HCT116 (cell line): ENCODE results near the gene HEXD. TPM values are rescaled to one million over a fixed set of nuclear protein-coding genes. Genes with fewer than 3 reads are reported as not detected.
"Not testable (repeated sequence)": the region's sequence is repeated elsewhere in the genome, so short reads cannot be mapped to it uniquely, and the experiment has no call there.

Experiments used
- ATAC-seq: fragments of 200-7000 bp; cut with Tn5 transposase; 2 replicates; pipeline ENCODE4 v1.9.1; 2020; ENCODE audit warnings: mild to moderate bottlenecking, moderate library complexity
- BruUV-seq: library from RNA; stranded (reverse); fragments of 400-500 nt; replicated peaks from 2 replicates; lab custom pipeline; 2021; lab: Mats Ljungman, UMichigan
- CTCF ChIA-PET: fragments of 300-600 bp; sonication (Branson Sonifier 250); formaldehyde crosslinking; loops from one replicate; lab custom pipeline; 2021; ENCODE audit warnings: antibody characterized with exemption; lab: Charles Lee
- POLR2A ChIA-PET: fragments of 300-600, 350-600 bp; sonication (Branson Sonifier 250); formaldehyde crosslinking; loops from one replicate; lab custom pipeline; 2021; ENCODE audit warnings: antibody characterized with exemption; lab: Charles Lee
- RAD21 ChIA-PET, 2 experiments: fragments of 300-600 bp; sonication (Branson Sonifier 250); formaldehyde crosslinking; loops; one replicate each; lab custom pipeline; 2023; ENCODE audit warnings: low total read pairs in 2 of 2; ENCODE audit not compliant: uncharacterized antibody in 2 of 2, unreplicated experiment in 2 of 2, low non-redundant PET in 1 of 2; lab: Charles Lee
- DNase-seq: peaks from one replicate; pipeline ENCODE4 v3.0.0-alpha.2; 2010; ENCODE audit warnings: low read depth, low spot score
- H2AFZ ChIP-seq: fragments of 200-600 bp; shearing (Covaris generic), sonication (generic); 2 replicates; pipeline ENCODE4 v1.6.1; 2017; ENCODE audit warnings: low read depth, mixed run types, mixed read lengths, antibody characterized with exemption, low read length; ENCODE audit not compliant: poor library complexity, severe bottlenecking
- H3K27ac ChIP-seq: 2 replicates; pipeline ENCODE4 v1.5.1; 2012; ENCODE audit warnings: low read depth, low read length
- H3K27me3 ChIP-seq: fragments of 200-600 bp; sonication (generic); 2 replicates; pipeline ENCODE4 v1.6.1; 2016; ENCODE audit warnings: mixed run types, low read length, mixed read lengths; ENCODE audit not compliant: insufficient read depth
- H3K36me3 ChIP-seq, 2 experiments: fragments of 200-500 bp in 1 of 2; fragments of 200-600 bp in 1 of 2; sonication (Bioruptor generic) in 1 of 2; sonication (generic) in 1 of 2; 2 replicates each; pipeline versions ENCODE4 v1.5.1 to v1.6.1; 2014 to 2016; ENCODE audit warnings: low read length in 2 of 2, inconsistent platforms in 1 of 2, mixed read lengths in 1 of 2, mixed run types in 1 of 2; ENCODE audit not compliant: insufficient read depth in 2 of 2, control insufficient read depth in 1 of 2
- H3K4me1 ChIP-seq, 2 experiments: fragments of 200-600 bp in 1 of 2; sonication (generic) in 1 of 2; 2 replicates each; pipeline versions ENCODE4 v1.5.1 to v1.6.1; 2012 to 2017; ENCODE audit warnings: low read length in 2 of 2, inconsistent platforms in 1 of 2, mild to moderate bottlenecking in 1 of 2, mixed read lengths in 1 of 2, mixed run types in 1 of 2, moderate library complexity in 1 of 2; ENCODE audit not compliant: insufficient read depth in 2 of 2, control insufficient read depth in 1 of 2
- H3K4me2 ChIP-seq: fragments of 200-600 bp; sonication (generic); 2 replicates; pipeline ENCODE4 v1.6.1; 2017; ENCODE audit warnings: mixed run types, low read length, mixed read lengths
- H3K4me3 ChIP-seq, 2 experiments: fragments of 200-600 bp in 1 of 2; sonication (generic) in 1 of 2; replicated peaks in 1 of 2; 2 replicates each; pipeline ENCODE4 v1.5.1; 2011 to 2016; ENCODE audit warnings: low read length in 2 of 2, control low read depth in 1 of 2, low read depth in 1 of 2, mild to moderate bottlenecking in 1 of 2, mixed read lengths in 1 of 2, mixed run types in 1 of 2
- H3K79me2 ChIP-seq: fragments of 200-600 bp; sonication (generic); 2 replicates; pipeline ENCODE4 v1.6.1; 2017; ENCODE audit warnings: mild to moderate bottlenecking, mixed run types, low read length, moderate library complexity, mixed read lengths; ENCODE audit not compliant: insufficient read depth
- H3K9ac ChIP-seq: fragments of 200-600 bp; sonication (generic); 2 replicates; pipeline ENCODE4 v1.6.1; 2016; ENCODE audit warnings: low read length, mixed read lengths
- H3K9me2 ChIP-seq: fragments of 200-600 bp; sonication (generic), shearing (Covaris generic); 2 replicates; pipeline ENCODE4 v1.6.1; 2017; ENCODE audit warnings: mixed run types, mild to moderate bottlenecking, moderate library complexity; ENCODE audit not compliant: insufficient read depth
- H3K9me3 ChIP-seq, 2 experiments: fragments of 200-500 bp in 1 of 2; fragments of 200-600 bp in 1 of 2; sonication (Bioruptor generic) in 1 of 2; sonication (generic) in 1 of 2; 2 replicates each; pipeline ENCODE4 v1.6.1; 2014 to 2017; ENCODE audit warnings: low read length in 2 of 2, mixed read lengths in 2 of 2, inconsistent platforms in 1 of 2, low read depth in 1 of 2, mild to moderate bottlenecking in 1 of 2, mixed run types in 1 of 2, moderate library complexity in 1 of 2; ENCODE audit not compliant: control insufficient read depth in 1 of 2, insufficient read depth in 1 of 2
- H4K20me1 ChIP-seq: fragments of 200-600 bp; sonication (generic), shearing (Covaris generic); 2 replicates; pipeline ENCODE4 v1.6.1; 2017; ENCODE audit warnings: mixed run types, mild to moderate bottlenecking, moderate library complexity; ENCODE audit not compliant: insufficient read depth
- EZH2 ChIP-seq: fragments of 200-600 bp; sonication (generic); IDR thresholded peaks from 2 replicates; pipeline ENCODE4 v1.6.1; 2017; ENCODE audit warnings: antibody characterized with exemption, mixed run types
- FOSL1 ChIP-seq: IDR thresholded peaks from 2 replicates; pipeline ENCODE4 v1.6.1; 2012; ENCODE audit warnings: low read depth
- POLR2A ChIP-seq: IDR thresholded peaks from 2 replicates; pipeline ENCODE4 v1.7.0; 2011; ENCODE audit warnings: borderline replicate concordance; ENCODE audit not compliant: insufficient read depth, insufficient read length; ENCODE audit errors: extremely low read depth
- SRF ChIP-seq: IDR thresholded peaks from 2 replicates; pipeline ENCODE4 v1.6.1; 2012; ENCODE audit warnings: low read depth
- ZFX ChIP-seq: fragments of 450-650 bp; IDR thresholded peaks from 2 replicates; pipeline ENCODE4 v1.6.1; 2017
- intact Hi-C: fragments of 100-400 bp; cut with micrococcal nuclease; formaldehyde crosslinking; loops from 2 replicates; pipeline ENCODE4 v1.10.0; 2022
- total RNA-seq: library from RNA; stranded (reverse); gene quantifications from one replicate; pipeline ENCODE4 v1.2.1, GENCODE V29; 2021; ENCODE audit not compliant: unreplicated experiment

Gene HEXD
- total RNA-seq, 1 experiment from 2014 or later: 45.2 TPM

DNA sequence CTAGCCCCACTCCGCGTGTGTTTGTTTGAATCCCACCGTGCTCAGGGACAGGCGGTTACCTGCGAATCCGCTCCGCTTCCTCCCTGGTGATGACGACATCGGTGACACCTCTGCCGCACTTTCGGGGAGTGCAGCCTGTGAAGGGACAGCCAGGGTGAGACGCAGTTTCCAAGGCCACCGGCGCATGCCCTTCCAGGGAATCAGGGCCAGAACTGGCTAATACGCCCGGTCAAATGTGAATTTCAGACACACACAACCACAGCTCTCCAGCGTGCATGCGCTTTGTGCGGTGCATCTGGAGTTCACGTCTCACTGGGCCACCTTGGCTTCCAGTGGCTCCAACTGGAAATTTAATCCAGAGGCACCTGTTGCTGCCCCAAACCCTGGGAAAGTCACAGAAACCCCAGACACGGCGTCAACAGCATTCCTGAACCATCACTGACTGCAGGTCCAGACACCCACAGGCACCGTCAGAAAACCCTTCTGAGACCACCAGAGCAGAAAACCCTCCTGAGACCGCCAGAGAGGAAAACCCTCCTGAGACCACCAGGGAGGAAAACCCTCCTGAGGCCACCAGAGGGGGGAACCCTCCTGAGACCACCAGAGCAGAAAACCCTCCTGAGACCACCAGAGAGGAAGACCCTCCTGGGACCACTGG, 6.6 kb upstream of the HEXD start:
- no peaks in the 10 kb centered on the region for H3K9me2 ChIP-seq
- no TSS peak for BruUV-seq
- POLR2A ChIA-PET: no interaction called here
- H4K20me1 ChIP-seq: peaks cover 6% of the 10 kb centered on the region; the same call in 1 of the 2 replicates
- no peaks in the 10 kb centered on the region; the same call in 1 of the 2 replicates for H3K79me2 ChIP-seq
- H3K4me2 ChIP-seq: no peak overlapping the region
- no peaks in the 10 kb centered on the region for H3K9me3 ChIP-seq
- RAD21 ChIA-PET: no interaction called here
- intact Hi-C loops: loop anchor here (10.0 kb wide), 2 partner anchors 143 to 377 kb away; partner anchors contain the start of genes DCXR and RAC3
- peaks cover 14 to 21% of the 10 kb centered on the region in 2 experiments for H3K4me1 ChIP-seq
- no peak for ATAC-seq
- TF ChIP-seq SRF: no peak
- no peak for TF ChIP-seq POLR2A
- no peak for TF ChIP-seq EZH2
- no peak for TF ChIP-seq FOSL1
- no peak for TF ChIP-seq ZFX
- TF ChIP-seq, all 23 proteins: peak for 0
- Histone ChIP-seq H3K9ac (no peak overlapping the region), H3K36me3 (peaks cover 0 to 7% of the 10 kb centered on the region in 2 experiments; a peak in 2 of 4 replicates), H3K4me3 (no peak overlapping the region), H3K27me3 (no peaks in the 10 kb centered on the region), H3K27ac (no peak overlapping the region), H2AFZ (no peak overlapping the region)
- no peak for DNase-seq
- CTCF ChIA-PET: no interaction called here

DNA sequence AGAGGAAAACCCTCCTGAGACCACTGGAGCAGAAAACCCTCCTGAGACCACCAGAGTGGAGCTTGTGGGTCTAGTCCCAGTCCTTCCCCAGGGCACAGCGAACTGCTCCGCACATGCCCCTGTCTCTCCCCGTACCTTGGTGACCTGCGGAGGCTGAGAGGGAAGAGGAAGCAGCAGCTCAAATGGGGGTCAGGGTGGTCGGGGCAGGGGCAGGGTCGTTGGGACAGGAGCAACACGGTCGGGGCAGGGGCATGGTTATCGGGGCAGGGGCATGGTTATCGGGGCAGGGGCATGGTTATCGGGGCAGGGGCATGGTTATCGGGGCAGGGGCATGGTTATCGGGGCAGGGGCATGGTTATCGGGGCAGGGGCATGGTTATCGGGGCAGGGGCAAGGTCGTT, 6.1 kb upstream of the HEXD start:
- DNase-seq, H2AFZ ChIP-seq, CTCF ChIA-PET, H3K36me3 ChIP-seq, H3K9me2 ChIP-seq, H3K9ac ChIP-seq, H3K27ac ChIP-seq, RAD21 ChIA-PET, ATAC-seq, H3K9me3 ChIP-seq, H3K4me3 ChIP-seq, H3K79me2 ChIP-seq, BruUV-seq, H3K4me2 ChIP-seq, POLR2A ChIA-PET, H3K27me3 ChIP-seq, H4K20me1 ChIP-seq: not testable (repeated sequence)
- H3K4me1 ChIP-seq: peaks cover 9 to 15% of the 10 kb centered on the region in 2 experiments
- intact Hi-C loops: loop anchor here (10.0 kb wide), 2 partner anchors 143 to 377 kb away; partner anchors contain the start of genes DCXR and RAC3
